ENCODE measurements around the gene DIPK2A.

DIPK2A gene

DNA sequence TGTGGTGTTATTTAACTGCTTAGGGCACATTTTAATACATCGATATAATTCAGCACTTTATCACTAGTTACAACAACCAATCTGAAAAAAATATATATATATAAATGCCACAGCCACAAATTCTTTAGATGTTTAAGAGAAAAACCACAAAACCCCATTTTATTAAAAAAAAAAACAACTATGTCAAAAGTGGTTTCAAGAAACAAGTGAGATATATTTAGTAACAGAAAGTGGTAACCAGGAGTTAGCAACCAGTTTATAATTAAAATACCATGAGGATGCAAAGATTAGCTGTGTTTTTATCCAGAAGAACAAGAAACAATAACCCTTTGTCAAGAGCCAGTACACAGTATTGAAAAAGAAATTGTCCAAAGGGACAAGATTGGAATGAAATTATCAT lies 14.8 kb upstream of the DIPK2A start:
- no peak for FAIRE-seq
- TF ChIP-seq POLR2A (IDR thresholded peaks at IDR 0.05; ENCODE audit: low read depth, low read length) (no peak), TAF1 (IDR thresholded peaks at IDR 0.05; ENCODE audit: borderline replicate concordance, low read depth, low read length) (no peak), POLR2AphosphoS5 (IDR thresholded peaks at IDR 0.05; ENCODE audit: low read depth, low read length) (no peak)
- no peak for DNase-seq (ENCODE audit: insufficient read length)

DNA sequence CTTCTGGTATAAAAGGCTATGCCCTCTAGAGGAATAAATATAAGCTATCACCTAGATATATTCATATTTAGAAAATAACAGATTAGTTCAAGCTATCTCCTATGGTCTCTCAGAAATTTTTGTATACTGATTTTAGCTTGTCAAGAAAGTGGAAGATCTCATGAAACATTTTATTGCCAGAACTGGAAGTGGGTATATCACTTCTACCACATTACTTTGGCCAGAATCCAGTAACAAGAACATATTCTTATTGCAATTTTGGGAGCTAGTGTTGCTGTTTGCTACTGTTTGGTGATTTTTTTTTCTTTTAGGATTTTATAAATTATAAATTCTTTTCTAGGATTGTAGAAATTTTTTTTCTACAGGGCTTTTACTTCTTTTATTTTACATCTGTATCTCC lies 14.2 kb upstream of the DIPK2A start:
- TF ChIP-seq POLR2AphosphoS5 (IDR thresholded peaks at IDR 0.05; ENCODE audit: low read depth, low read length) = no peak
- no peak for TF ChIP-seq POLR2A (IDR thresholded peaks at IDR 0.05; ENCODE audit: low read depth, low read length)
- TF ChIP-seq TAF1 (IDR thresholded peaks at IDR 0.05; ENCODE audit: borderline replicate concordance, low read depth, low read length) = no peak
- no peak for DNase-seq (ENCODE audit: insufficient read length)
- no peak for FAIRE-seq

DNA sequence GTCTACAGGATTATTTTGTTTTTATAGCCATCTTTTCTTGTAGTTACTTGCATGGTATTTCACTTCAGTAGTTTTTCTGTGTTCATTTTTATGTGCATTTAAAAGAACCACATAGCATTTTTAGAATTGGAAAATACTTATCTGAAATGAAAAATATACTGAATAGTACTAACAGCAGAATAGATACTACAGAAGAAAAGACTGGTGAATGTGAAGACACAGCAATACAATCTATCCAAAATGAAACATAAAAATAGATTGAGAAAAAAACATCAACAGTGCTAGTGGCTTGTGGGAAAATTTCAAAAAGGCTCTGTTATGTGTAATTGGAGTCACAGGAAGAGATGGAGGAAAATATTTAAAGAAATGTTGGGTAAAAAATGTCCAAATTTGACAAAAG lies 12.7 kb upstream of the DIPK2A start:
- DNase-seq (ENCODE audit: insufficient read length) (no peak), FAIRE-seq (no peak)
- TF ChIP-seq TAF1 (IDR thresholded peaks at IDR 0.05; ENCODE audit: borderline replicate concordance, low read depth, low read length) (no peak), POLR2A (IDR thresholded peaks at IDR 0.05; ENCODE audit: low read depth, low read length) (no peak), POLR2AphosphoS5 (IDR thresholded peaks at IDR 0.05; ENCODE audit: low read depth, low read length) (no peak)

DNA sequence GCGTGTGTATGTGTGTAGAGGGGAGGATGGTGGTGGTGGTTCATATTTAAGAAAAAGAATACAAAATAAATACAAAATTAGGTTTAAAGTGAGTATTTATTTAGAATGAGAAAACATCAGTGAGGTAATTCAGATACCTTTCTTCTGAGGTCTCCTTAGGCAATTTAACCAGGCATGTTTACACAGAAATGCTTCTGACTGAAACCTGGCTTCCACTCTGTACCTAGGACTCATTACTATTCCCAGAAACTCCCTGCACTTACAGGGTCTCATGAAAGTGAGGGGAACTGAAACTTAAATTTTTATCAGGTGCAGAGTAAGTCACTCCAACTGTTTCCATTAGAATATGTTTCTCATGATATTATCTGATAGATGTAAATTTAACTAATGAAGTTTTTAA lies 10.3 kb upstream of the DIPK2A start:
- no peak for FAIRE-seq
- no peak for TF ChIP-seq TAF1 (IDR thresholded peaks at IDR 0.05; ENCODE audit: borderline replicate concordance, low read depth, low read length)
- no peak for TF ChIP-seq POLR2A (IDR thresholded peaks at IDR 0.05; ENCODE audit: low read depth, low read length)
- no peak for TF ChIP-seq POLR2AphosphoS5 (IDR thresholded peaks at IDR 0.05; ENCODE audit: low read depth, low read length)
- no peak for DNase-seq (ENCODE audit: insufficient read length)

DNA sequence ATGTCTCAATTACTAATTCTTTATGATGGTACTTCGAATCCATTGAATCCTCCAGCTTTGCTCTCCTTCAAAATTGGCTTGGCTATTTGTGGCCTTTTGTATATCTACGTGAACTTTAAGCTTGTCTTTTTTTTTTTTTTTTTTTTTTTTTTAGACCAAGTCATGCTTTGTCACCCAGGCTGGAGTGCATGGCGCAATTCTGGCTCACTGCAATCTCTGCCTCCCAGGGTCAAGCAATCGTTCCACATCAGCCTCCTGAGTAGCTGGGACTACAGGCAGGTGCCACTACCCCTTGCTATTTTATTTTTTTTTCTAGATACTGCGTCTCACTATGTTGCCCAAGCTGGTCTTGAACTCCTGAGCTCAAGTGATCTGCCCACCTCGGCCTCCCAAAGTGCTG lies 7.7 kb upstream of the DIPK2A start:
- TF ChIP-seq POLR2AphosphoS5 (IDR thresholded peaks at IDR 0.05; ENCODE audit: low read depth, low read length) (no peak), TAF1 (IDR thresholded peaks at IDR 0.05; ENCODE audit: borderline replicate concordance, low read depth, low read length) (no peak), POLR2A (IDR thresholded peaks at IDR 0.05; ENCODE audit: low read depth, low read length) (no peak)
- no peak for FAIRE-seq
- no peak for DNase-seq (ENCODE audit: insufficient read length)

DNA sequence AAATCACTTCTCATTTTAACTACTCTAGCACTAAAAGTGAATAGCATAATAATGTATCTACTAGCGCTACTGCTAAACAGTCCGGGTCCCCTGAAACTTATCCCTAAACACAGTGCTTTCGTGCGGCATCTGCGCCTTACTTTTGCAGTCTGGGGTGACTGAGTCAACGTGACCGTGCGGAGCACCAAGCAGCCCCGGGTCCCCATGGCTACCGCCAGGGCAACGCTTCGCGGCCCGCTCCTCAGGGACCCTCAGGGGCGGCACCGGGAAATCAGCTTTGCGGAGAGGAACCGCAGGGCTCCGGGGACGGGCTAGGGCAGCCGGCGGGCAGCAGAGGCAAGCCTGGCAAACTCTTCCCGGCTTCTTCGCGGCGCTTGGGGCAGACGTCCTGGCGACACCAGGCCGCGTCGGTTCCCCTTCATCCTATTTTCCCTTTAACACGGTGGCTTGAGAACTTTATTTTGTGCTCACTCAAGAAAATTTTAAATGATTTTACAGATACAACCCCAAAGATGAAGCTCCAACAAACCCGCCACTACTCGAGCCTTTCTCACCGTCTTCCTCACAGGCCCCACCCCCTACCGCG lies 757 bp upstream of the DIPK2A start:
- TF ChIP-seq POLR2AphosphoS5 (IDR thresholded peaks at IDR 0.05; ENCODE audit: low read depth, low read length) = no peak
- no peak for TF ChIP-seq POLR2A (IDR thresholded peaks at IDR 0.05; ENCODE audit: low read depth, low read length)
- TF ChIP-seq TAF1 (IDR thresholded peaks at IDR 0.05; ENCODE audit: borderline replicate concordance, low read depth, low read length) = no peak
- DNase-seq (ENCODE audit: insufficient read length) (peak; percentile 25), FAIRE-seq (no peak)

DNA sequence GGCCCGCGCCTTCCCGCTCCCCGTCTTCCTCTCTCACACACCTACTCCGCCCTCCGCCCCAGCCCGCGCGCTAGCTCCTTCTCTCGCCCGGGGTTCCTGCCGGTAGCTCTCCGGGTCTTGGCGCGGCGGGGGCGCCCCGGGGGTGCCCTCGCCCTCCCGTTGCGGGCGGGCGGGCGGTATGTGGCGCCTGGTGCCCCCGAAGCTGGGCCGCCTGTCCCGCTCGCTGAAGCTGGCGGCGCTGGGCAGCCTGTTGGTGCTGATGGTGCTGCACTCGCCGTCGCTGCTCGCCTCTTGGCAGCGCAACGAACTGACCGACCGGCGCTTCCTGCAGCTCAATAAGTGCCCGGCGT lies 507 bp downstream of the DIPK2A start:
- no peak for TF ChIP-seq TAF1 (IDR thresholded peaks at IDR 0.05; ENCODE audit: borderline replicate concordance, low read depth, low read length)
- TF ChIP-seq POLR2A (IDR thresholded peaks at IDR 0.05; ENCODE audit: low read depth, low read length) = no peak
- no peak for TF ChIP-seq POLR2AphosphoS5 (IDR thresholded peaks at IDR 0.05; ENCODE audit: low read depth, low read length)
- no peak for FAIRE-seq
- no peak for DNase-seq (ENCODE audit: insufficient read length)

DNA sequence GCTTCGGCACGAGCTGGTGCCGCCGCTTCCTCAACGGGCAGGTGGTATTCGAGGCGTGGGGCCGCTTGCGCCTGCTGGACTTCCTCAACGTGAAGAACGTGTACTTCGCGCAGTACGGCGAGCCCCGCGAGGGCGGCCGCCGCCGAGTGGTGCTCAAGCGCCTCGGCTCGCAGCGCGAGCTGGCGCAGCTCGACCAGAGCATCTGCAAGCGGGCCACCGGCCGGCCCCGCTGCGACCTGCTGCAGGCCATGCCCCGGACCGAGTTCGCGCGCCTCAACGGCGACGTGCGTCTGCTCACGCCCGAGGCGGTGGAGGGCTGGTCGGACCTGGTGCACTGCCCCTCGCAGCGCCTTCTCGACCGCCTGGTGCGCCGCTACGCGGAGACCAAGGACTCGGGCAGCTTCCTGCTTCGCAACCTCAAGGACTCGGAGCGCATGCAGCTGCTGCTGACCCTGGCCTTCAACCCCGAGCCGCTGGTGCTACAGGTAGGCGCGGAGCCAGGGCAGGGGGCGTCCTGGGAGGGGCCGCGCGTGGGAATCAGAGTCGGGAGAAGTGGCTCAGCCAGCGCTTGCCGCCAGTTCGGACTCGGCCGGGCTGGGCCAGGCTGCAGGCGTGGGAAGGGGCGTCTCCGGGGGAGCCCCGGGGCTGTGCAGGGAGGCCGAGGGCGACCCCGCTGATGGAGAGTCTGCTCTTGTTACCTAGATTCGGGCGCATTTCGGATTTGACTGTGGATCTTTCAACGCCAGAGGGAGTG lies 1.1 kb downstream of the DIPK2A start:
- DNase-seq (ENCODE audit: insufficient read length) = peak; percentile 29
- FAIRE-seq = no peak
- TF ChIP-seq TAF1 (IDR thresholded peaks at IDR 0.05; ENCODE audit: borderline replicate concordance, low read depth, low read length) = no peak
- no peak; the same call in 1 of the 2 replicates for TF ChIP-seq POLR2AphosphoS5 (IDR thresholded peaks at IDR 0.05; ENCODE audit: low read depth, low read length)
- no peak for TF ChIP-seq POLR2A (IDR thresholded peaks at IDR 0.05; ENCODE audit: low read depth, low read length)

DNA sequence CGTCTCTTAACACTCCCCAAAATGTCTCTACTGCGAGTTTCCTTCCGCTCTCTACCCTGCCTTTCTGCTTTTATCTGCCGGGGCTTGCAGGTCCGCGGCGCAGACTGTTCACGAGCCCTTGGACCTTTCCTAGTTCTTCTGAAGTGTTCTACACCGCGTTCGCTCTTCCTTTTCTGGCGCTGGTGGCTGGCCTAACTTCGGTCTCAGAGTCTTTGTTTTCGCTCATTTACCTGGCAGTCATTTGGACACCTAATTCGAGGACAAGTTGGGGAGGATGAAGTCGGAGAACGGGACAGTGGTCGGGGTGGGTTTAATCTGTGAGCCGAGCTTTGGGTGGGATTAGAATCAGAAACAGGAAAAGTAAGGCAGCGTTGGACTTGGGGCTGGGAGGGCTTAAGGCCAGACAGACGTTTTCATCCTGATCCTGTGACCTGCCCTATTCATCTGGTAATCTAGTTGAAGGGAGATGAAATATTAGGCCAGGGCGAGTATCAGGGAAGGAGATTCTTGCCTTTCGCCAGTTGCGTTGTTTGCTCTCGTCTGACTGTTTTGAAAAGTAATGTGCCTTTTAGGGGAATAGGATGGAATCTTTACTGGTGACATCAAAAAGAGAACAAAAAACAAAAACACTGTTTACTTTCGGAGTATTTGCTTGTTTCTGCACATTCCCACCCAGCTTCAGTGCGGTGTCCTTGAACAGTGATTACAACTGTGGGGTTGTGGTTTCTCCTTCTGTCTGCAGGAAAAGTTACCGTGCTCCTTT lies 1.8 kb downstream of the DIPK2A start:
- peak; percentile 21 for DNase-seq (ENCODE audit: insufficient read length)

DNA sequence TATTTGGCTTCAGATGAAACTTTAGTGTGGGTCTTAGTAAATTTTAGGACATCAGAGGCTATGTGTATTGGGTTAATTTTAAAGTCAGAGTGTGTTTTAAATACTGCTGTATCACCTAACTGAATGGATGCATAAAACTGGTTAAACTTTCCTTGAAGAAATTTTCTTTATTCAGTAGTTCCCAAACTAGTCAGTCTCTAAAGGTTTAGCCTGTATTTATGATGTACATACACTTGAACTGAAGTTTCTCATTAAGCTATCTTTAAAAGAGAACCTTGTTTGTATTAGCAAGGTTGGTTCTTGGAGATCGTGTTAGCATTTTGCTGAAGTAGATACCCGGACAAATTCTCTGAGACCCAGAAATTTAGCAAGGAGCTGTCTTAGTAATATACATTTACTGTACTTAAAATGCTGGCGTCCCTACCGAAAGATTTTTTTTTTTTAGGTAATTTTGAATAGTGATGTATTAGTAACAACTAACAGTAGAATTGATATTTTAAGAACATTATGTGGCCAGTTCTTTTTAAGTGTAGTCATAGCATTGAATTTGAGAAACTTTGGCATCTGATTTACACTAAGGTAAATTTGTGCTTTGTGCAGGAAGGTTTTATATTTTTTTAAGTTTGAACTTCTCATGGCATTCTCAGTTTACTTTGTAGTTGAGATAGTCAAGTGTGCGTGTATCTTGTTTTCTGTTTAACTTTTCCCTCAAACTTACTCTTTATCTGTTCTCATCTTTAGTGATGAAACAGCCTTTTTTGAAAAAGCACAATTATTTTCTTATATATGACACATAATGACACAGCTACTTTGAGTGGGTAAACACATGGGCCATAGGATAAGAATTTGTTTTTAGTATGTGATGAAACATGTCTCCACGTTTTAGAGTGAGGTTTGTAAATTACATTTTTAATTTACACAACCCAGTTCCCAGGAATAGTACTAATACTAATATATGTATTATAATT lies 2.9 kb downstream of the DIPK2A start:
- no peak for DNase-seq (ENCODE audit: insufficient read length)
- no peak for TF ChIP-seq TAF1 (IDR thresholded peaks at IDR 0.05; ENCODE audit: borderline replicate concordance, low read depth, low read length)
- no peak for TF ChIP-seq POLR2A (IDR thresholded peaks at IDR 0.05; ENCODE audit: low read depth, low read length)
- TF ChIP-seq POLR2AphosphoS5 (IDR thresholded peaks at IDR 0.05; ENCODE audit: low read depth, low read length) = no peak
- no peak for FAIRE-seq

More for the DNA sequence above, 1.8 kb downstream of the DIPK2A start:
- no peak for TF ChIP-seq POLR2A (IDR thresholded peaks at IDR 0.05; ENCODE audit: low read depth, low read length)
- peak; percentile 22; the same call in 1 of the 2 replicates for TF ChIP-seq TAF1 (IDR thresholded peaks at IDR 0.05; ENCODE audit: borderline replicate concordance, low read depth, low read length)
- no peak for TF ChIP-seq POLR2AphosphoS5 (IDR thresholded peaks at IDR 0.05; ENCODE audit: low read depth, low read length)
- peak; percentile 90 for FAIRE-seq

All from GM12892 (cell line).